Neutrophil (primary cell): ENCODE data around the gene SLC6A7.

Experiments used
- H3K27ac ChIP-seq: fragments of 200-600 bp; sonication (generic); 2 replicates; pipeline ENCODE4 v1.5.1; 2016; ENCODE audit warnings: mild to moderate bottlenecking, moderate library complexity
- H3K27me3 ChIP-seq: fragments of 200-600 bp; sonication (generic); 2 replicates; pipeline ENCODE4 v1.6.0; 2016; ENCODE audit warnings: mild to moderate bottlenecking
- H3K36me3 ChIP-seq: fragments of 200-600 bp; sonication (generic); 2 replicates; pipeline ENCODE4 v1.5.1; 2017
- H3K4me1 ChIP-seq, 2 experiments: fragments of 200-600 bp in 1 of 2; sonication (generic) in 1 of 2; 1 replicate in 1 of 2; 2 replicates in 1 of 2; pipeline versions ENCODE4 v1.5.1 to v1.6.1; 2013 to 2016; ENCODE audit warnings: low read depth in 1 of 2, low read length in 1 of 2, mild to moderate bottlenecking in 1 of 2, moderate library complexity in 1 of 2; ENCODE audit not compliant: control insufficient read depth in 1 of 2, insufficient read depth in 1 of 2
- H3K4me3 ChIP-seq, 2 experiments: fragments of 200-600 bp in 1 of 2; sonication (generic) in 1 of 2; 1 replicate in 1 of 2; 2 replicates in 1 of 2; pipeline ENCODE4 v1.5.1; 2013 to 2016; ENCODE audit warnings: low read depth in 1 of 2, low read length in 1 of 2, mild to moderate bottlenecking in 1 of 2, moderate library complexity in 1 of 2
- H3K9me3 ChIP-seq: fragments of 200-600 bp; sonication (generic); 2 replicates; pipeline ENCODE4 v1.5.1; 2016
- CTCF ChIP-seq: fragments of 200-600 bp; sonication (generic); IDR thresholded peaks from 2 replicates; pipeline ENCODE4 v1.5.1; 2016; ENCODE audit warnings: antibody characterized with exemption

Gene SLC6A7

GRCh38 chr5:150147670-150148069 lies 42.2 kb upstream of the SLC6A7 start:
- Histone ChIP-seq H3K36me3 (no peaks in the 10 kb centered on the region), H3K4me3 (no peak overlapping the region), H3K27ac (no peak overlapping the region), H3K9me3 (no peaks in the 10 kb centered on the region), H3K27me3 (no peaks in the 10 kb centered on the region), H3K4me1 (peaks cover 7% of the 10 kb centered on the region in 2 experiments)
- no peak for TF ChIP-seq CTCF

- TF ChIP-seq CTCF, result no peak
- no peak overlapping the region for H3K27ac ChIP-seq
- H3K27me3 ChIP-seq, result no peaks in the 10 kb centered on the region
- no peak overlapping the region for H3K4me3 ChIP-seq
- no peaks in the 10 kb centered on the region for H3K9me3 ChIP-seq
- H3K36me3 ChIP-seq, result no peaks in the 10 kb centered on the region
- peaks cover under 1% of the 10 kb centered on the region in 2 experiments for H3K4me1 ChIP-seq
Observed at GRCh38 chr5:150148117-150148927, 41.5 kb upstream of the SLC6A7 start.

GRCh38 chr5:150149618-150150017 lies 40.2 kb upstream of the SLC6A7 start:
- Histone ChIP-seq H3K9me3 (no peaks in the 10 kb centered on the region), H3K27me3 (peaks cover 9% of the 10 kb centered on the region), H3K4me3 (no peak overlapping the region), H3K4me1 (no peaks in the 10 kb centered on the region), H3K36me3 (no peaks in the 10 kb centered on the region), H3K27ac (no peak overlapping the region)
- no peak for TF ChIP-seq CTCF

- TF ChIP-seq CTCF, result no peak
- Histone ChIP-seq H3K27me3 (peaks cover 41% of the 10 kb centered on the region), H3K4me1 (peaks cover 0 to 3% of the 10 kb centered on the region in 2 experiments), H3K4me3 (no peak overlapping the region), H3K36me3 (no peaks in the 10 kb centered on the region), H3K9me3 (no peaks in the 10 kb centered on the region), H3K27ac (no peak overlapping the region)
Observed at GRCh38 chr5:150152636-150153462, 37.0 kb upstream of the SLC6A7 start.

GRCh38 chr5:150153483-150153882 lies 36.4 kb upstream of the SLC6A7 start:
- H3K36me3 ChIP-seq, result no peaks in the 10 kb centered on the region
- peaks cover 0 to 3% of the 10 kb centered on the region in 2 experiments for H3K4me1 ChIP-seq
- peaks cover 45% of the 10 kb centered on the region for H3K27me3 ChIP-seq
- TF ChIP-seq CTCF, result no peak
- no peaks in the 10 kb centered on the region for H3K9me3 ChIP-seq
- no peak overlapping the region for H3K4me3 ChIP-seq
- no peak overlapping the region for H3K27ac ChIP-seq
